HG03460 (cell line): ENCODE measurements around the gene CCDC192.
"Not testable (repeated sequence)": the region's sequence is repeated elsewhere in the genome, so short reads cannot be mapped to it uniquely, and the experiment has no call there.

Experiments used
- ATAC-seq: cut with Tn5 transposase; IDR thresholded peaks from one replicate; pipeline ENCODE4 v1.9.1; 2021; ENCODE audit not compliant: unreplicated experiment

The CCDC192 gene

DNA sequence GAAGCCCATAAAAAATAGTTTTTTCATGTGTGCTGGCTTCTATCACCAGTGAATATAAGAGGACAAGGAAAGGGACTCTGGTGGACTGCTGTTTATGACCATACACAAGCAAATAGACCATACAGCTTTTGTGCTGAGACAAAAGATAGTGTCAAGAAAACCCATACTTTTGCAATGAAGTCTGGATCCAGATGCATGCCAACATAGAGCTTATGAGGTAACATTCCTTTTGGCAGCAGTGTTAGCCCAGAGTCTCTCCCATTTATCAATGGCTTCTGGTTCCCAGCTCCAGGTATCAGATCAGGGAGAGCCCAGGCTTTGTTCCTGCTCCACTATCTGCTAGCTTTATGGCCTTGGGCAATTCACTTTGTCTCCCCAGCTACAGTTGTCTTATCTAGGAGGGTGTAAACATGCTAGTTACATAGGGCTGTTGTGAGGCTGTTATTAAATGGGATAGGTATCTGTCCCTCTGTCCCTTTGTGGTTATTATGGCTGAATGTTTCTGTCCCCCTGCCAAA lies 55.6 kb downstream of the CCDC192 start:
- no peak for ATAC-seq

DNA sequence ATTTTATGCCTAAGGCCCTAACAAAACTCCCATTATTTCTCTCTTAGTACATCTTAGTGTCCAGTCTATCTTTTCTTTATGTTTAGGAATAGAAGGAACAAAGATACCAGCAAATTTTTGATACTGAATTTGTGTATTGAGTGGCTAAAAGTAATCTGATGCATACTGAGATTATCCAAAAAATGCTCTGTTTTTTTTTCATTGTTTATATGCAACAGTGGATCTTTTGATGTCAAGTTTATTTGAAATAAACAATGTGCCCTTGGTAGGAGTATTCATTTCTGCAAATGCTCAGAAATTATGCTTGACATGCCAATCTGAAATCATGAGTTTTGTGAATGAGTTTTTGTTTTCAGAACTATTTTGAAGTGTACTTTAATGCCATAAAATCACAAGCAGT lies 58.7 kb downstream of the CCDC192 start:
- ATAC-seq: no peak

GRCh38 chr5:127762412-127762811 lies 59.2 kb downstream of the CCDC192 start:
- no peak for ATAC-seq

- ATAC-seq: no peak
These were observed 63.6 kb downstream of the CCDC192 start for GRCh38 chr5:127766676-127767335.

GRCh38 chr5:127769386-127769785 lies 66.2 kb downstream of the CCDC192 start:
- ATAC-seq: no peak

DNA sequence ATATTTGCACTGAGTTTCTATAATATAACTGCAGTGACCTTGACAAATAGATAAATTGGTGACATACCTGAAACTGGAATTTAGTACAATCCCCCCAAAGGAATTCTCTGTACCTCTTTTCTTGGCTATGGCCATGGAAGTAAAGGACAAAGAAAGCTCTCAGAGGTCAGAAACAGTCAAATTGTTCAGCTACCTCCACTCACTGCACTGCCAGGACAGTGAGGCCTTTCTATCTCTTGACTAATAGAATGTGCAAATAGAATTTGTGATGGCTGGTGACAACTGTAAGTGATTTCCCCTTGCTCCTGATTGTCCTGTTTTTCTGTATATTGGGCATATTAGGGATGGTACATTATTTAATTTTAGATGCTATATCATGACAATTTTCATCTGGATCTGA lies 67.1 kb downstream of the CCDC192 start:
- no peak for ATAC-seq

- no peak for ATAC-seq
These were observed 69.3 kb downstream of the CCDC192 start for GRCh38 chr5:127772531-127772930.

- no peak for ATAC-seq
These were observed 71.0 kb downstream of the CCDC192 start for GRCh38 chr5:127774221-127774620.

- ATAC-seq: no peak
These were observed 73.3 kb downstream of the CCDC192 start for GRCh38 chr5:127776477-127776876.

DNA sequence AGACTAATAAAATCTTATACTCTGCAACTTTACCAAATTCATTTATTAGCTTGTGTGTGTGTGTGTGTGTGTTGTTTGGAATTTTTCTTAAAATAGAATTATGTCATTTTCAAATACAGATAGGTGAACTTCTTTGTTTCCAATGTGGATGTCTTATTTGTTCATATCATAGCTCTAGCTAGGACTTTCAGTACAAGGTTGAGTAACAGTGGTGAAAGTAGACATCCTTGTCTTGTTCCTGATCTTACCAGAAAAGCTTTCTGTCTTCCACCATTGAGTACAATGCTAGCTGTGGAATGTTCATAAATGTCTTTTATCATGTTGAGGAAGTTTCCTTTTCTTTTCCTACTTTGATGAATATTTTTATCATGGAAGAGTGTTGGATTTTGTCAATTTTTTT lies 74.8 kb downstream of the CCDC192 start:
- no peak for ATAC-seq

- not testable (repeated sequence) for ATAC-seq
These were observed 79.3 kb downstream of the CCDC192 start for GRCh38 chr5:127782450-127782849.

DNA sequence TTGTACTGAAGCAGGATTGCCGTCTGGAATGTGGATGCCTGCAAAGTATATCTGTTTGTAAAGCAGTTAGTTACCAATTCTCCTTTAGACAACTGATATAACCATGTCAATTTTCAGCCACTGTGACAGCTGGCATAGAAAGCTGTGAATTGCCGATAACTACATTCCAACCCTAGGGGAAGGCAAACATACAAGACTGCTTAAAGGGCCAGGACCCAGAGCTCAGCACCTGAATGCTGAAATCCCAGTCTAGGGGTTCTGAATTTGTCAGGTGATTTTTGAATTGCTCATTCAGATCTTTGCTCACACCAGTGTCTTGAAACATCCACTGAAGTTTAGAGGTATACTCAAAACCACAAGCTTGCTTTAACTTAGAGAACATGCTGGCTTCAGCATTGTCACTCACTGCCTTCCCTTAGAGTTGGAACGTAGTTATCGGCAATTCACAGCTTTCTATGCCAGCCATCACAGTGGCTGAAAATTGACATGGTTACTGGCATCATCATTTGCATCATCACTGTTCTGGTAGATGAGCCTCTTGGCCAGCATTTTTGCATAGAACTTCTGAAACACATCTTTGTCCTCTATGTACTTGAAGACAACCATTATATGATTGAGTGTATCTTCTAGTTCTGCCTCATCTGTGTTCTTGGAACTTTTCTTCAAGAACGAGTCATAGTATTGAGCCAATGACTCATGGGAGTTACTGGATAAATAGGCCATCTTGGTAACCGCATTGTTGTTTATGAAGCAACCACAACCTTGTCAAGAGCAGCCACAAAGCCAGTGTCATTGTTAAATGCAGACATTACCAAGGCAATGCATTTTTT lies 82.1 kb downstream of the CCDC192 start:
- peak; percentile 86 for ATAC-seq

DNA sequence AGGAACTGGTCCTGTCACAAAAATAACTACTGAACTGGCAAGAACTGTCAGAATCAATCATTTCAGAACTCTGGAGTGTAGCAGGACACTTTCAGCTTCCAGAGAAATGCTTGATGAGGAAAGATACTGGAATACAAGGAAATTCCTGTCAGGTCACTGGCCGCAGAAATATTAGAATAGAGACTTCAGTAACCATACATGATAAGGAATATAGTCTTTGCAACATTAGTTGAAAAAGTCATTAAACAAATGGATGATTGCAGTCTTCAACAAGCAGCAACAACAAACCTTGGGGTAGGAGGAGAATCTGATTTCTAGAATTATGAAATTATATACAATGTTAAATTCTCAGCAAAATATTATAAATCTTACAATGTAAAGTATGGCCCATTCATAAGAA lies 88.2 kb downstream of the CCDC192 start:
- ATAC-seq: no peak

GRCh38 chr5:127791908-127792307 lies 88.7 kb downstream of the CCDC192 start:
- not testable (repeated sequence) for ATAC-seq

DNA sequence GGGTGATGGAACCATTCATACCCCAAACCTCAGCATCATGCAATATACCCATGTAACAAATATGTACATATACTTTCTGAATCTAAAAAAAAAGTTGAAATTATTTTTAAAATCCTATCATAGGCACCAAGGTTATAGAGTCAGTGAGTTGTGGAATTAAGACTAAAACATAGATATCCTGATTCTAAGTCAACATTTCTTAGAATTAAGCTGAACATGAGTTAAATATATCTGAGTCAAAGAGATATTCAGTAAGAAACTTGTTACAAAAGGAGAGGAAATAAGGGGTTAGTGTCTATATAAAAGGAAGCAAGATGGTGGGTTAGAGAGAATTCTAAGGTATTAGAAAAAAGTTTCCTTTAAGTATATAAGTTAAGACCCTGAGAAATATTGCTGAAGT lies 89.9 kb downstream of the CCDC192 start:
- no peak for ATAC-seq

- ATAC-seq: no peak
These were observed 90.7 kb downstream of the CCDC192 start for GRCh38 chr5:127793879-127794278.

GRCh38 chr5:127796211-127796610 lies 93.0 kb downstream of the CCDC192 start:
- no peak for ATAC-seq

DNA sequence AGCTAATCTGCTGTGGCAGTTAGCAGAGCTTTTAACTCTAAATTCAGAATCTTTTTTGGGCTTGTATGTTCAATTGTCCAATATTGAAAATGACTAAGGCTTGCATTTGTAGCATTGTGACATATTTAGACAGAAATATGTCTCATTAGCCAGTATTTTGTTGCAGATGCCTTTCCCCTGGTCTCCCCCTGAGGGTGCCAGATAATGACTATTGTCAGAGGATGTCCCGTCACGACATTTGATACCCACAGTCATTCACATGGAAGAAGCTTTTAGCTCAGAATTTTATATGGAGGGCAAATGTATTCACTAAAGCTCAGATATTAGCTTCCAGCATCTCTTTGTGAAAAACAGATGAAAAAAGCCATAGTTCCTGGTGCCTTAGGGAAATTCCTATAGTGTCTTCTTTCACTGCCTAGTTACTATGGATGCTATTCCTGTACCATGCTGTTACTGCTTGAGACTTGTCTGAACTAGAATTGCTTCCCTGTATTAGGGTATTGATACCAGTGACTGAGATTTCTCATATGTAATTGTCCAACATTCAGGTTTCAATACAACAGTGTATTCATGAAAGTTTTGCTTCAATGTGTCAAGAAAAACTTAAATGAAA lies 96.2 kb downstream of the CCDC192 start:
- no peak for ATAC-seq

GRCh38 chr5:127801751-127802476 lies 98.7 kb downstream of the CCDC192 start:
- no peak for ATAC-seq

DNA sequence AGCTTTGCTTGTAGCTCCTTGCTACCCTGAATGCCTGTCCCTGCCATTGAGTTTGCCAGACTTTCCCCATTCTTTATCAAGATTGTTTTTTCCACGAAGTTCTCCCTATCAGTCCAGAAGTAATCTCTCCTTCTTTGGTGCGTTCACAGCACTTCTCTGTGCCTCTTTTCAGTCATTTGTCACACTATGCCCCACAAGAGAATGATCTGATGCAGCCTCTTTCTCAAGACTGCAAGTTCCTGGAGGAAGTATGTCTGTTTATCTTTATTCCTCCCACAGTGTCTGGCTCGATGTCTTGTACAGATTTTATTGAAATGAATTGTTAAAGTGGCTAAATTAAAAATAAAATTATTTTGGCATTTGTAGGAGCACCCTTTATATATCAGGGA lies 99.3 kb downstream of the CCDC192 start:
- no peak for ATAC-seq

- ATAC-seq: no peak
These were observed 101.8 kb downstream of the CCDC192 start for GRCh38 chr5:127804886-127805426.
